Measurements from ENCODE around the gene SFMBT1.

DNA sequence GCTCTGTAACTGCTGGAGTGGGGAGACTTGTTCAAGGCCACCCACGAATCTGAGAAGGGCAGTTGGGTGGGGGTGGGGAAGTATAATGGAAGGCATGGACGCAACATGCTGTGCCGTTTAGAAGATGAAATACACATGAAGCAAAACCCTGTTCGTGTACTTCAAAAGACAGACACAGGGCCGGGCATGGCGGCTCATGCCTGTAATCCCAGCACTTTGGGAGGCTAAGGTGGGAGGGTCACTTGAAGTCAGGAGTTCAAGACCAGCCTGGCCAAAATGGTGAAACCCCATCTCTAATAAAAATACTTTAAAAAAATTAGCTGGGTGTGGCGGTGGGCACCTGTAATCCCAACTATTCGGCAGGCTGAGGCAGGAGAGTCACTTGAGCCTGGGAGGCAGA is 36.9 kb upstream of the SFMBT1 start:
- TF ChIP-seq, protein P1, sequence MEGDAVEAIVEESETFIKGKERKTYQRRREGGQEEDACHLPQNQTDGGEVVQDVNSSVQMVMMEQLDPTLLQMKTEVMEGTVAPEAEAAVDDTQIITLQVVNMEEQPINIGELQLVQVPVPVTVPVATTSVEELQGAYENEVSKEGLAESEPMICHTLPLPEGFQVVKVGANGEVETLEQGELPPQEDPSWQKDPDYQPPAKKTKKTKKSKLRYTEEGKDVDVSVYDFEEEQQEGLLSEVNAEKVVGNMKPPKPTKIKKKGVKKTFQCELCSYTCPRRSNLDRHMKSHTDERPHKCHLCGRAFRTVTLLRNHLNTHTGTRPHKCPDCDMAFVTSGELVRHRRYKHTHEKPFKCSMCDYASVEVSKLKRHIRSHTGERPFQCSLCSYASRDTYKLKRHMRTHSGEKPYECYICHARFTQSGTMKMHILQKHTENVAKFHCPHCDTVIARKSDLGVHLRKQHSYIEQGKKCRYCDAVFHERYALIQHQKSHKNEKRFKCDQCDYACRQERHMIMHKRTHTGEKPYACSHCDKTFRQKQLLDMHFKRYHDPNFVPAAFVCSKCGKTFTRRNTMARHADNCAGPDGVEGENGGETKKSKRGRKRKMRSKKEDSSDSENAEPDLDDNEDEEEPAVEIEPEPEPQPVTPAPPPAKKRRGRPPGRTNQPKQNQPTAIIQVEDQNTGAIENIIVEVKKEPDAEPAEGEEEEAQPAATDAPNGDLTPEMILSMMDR (IDR thresholded peaks at IDR 0.05; ENCODE audit: borderline replicate concordance, extremely low read depth, low read length, poor library complexity, severe bottlenecking): no peak
- TF ChIP-seq EZH2 (IDR thresholded peaks at IDR 0.05; ENCODE audit: borderline replicate concordance, low read depth, low read length, severe bottlenecking): no peak

All from DND-41 (cell line).